Panc1 (cell line): ENCODE results near the gene CD151. TPM values are rescaled to one million over a fixed set of nuclear protein-coding genes. Genes with fewer than 3 reads are reported as not detected.

Experiments used
- ATAC-seq: fragments of 200-7000 bp; cut with Tn5 transposase; 2 replicates; pipeline ENCODE4 v1.9.1; 2020; ENCODE audit warnings: mild to moderate bottlenecking, moderate library complexity
- BruUV-seq: library from RNA; stranded (reverse); fragments of 400-500 nt; replicated peaks from 2 replicates; lab custom pipeline; 2021; lab: Mats Ljungman, UMichigan
- CTCF ChIA-PET: fragments of 300-600 bp; sonication (Branson Sonifier 250); formaldehyde crosslinking; loops from one replicate; lab custom pipeline; 2022; ENCODE audit warnings: antibody characterized with exemption; lab: Charles Lee
- POLR2A ChIA-PET: fragments of 300-600 bp; sonication (Branson Sonifier 250); formaldehyde crosslinking; loops from one replicate; lab custom pipeline; 2022; ENCODE audit warnings: antibody characterized with exemption; lab: Charles Lee
- DNase-seq: peaks from one replicate; pipeline ENCODE4 v3.0.0-alpha.2; 2010; ENCODE audit warnings: low read depth, low spot score
- H3K27ac ChIP-seq: 2 replicates; pipeline ENCODE4 v1.5.1; 2011; ENCODE audit warnings: mild to moderate bottlenecking, low read length, inconsistent platforms
- H3K27me3 ChIP-seq: fragments of 200-500 bp; sonication (Bioruptor generic); 2 replicates; pipeline ENCODE4 v1.6.0; 2014; ENCODE audit warnings: low read length, inconsistent platforms; ENCODE audit not compliant: control insufficient read depth, insufficient read depth
- H3K36me3 ChIP-seq: fragments of 200-500 bp; sonication (Bioruptor generic); 2 replicates; pipeline ENCODE4 v1.5.1; 2014; ENCODE audit warnings: inconsistent platforms, mild to moderate bottlenecking, low read length, moderate library complexity; ENCODE audit not compliant: control insufficient read depth, insufficient read depth
- H3K4me1 ChIP-seq: 2 replicates; pipeline ENCODE4 v1.5.1; 2011; ENCODE audit warnings: inconsistent platforms, mild to moderate bottlenecking, low read length, moderate library complexity; ENCODE audit not compliant: control insufficient read depth, insufficient read depth
- H3K4me3 ChIP-seq, 2 experiments: 2 replicates each; pipeline ENCODE4 v1.5.1; 2011 to 2012; ENCODE audit warnings: low read depth in 2 of 2, low read length in 2 of 2, mild to moderate bottlenecking in 2 of 2, inconsistent platforms in 1 of 2, moderate library complexity in 1 of 2
- H3K9me3 ChIP-seq: fragments of 200-500 bp; sonication (Bioruptor generic); 2 replicates; pipeline ENCODE4 v1.5.1; 2014; ENCODE audit warnings: low read depth, mild to moderate bottlenecking, inconsistent platforms, low read length, moderate library complexity; ENCODE audit not compliant: control insufficient read depth, insufficient read depth
- CTCF ChIP-seq: fragments of 450-650 bp; IDR thresholded peaks from 2 replicates; pipeline ENCODE4 v1.5.1; 2017; ENCODE audit warnings: mild to moderate bottlenecking
- POLR2AphosphoS5 ChIP-seq: IDR thresholded peaks from 2 replicates; pipeline ENCODE4 v1.6.1; 2012; ENCODE audit warnings: mild to moderate bottlenecking, low read depth, low read length, moderate library complexity
- REST ChIP-seq, 2 experiments: IDR thresholded peaks; 2 replicates each; pipeline ENCODE4 v1.6.1; 2011 to 2012; ENCODE audit warnings: low read depth in 2 of 2, control low read depth in 1 of 2, low read length in 1 of 2, mild to moderate bottlenecking in 1 of 2, moderate library complexity in 1 of 2; ENCODE audit not compliant: insufficient read depth in 1 of 2
- SIN3A ChIP-seq: IDR thresholded peaks from 2 replicates; pipeline ENCODE4 v1.6.1; 2012; ENCODE audit warnings: low read depth, mild to moderate bottlenecking, low read length, moderate library complexity, borderline replicate concordance; ENCODE audit not compliant: insufficient read depth
- TCF7L2 ChIP-seq: IDR thresholded peaks from 2 replicates; pipeline ENCODE4 v1.6.1; 2011; ENCODE audit warnings: mild to moderate bottlenecking, low read depth, low read length, inconsistent platforms
- in situ Hi-C: cut with HindIII; loops from 2 replicates; pipeline ENCODE4 v1.10.0; 2016; ENCODE audit warnings: low sequenced_read_pairs, low pct_unique_long_range_greater_than_20kb
- intact Hi-C: fragments of 100-400 bp; cut with micrococcal nuclease; formaldehyde crosslinking; loops from one replicate; pipeline ENCODE4 v1.10.0; 2022; ENCODE audit not compliant: unreplicated experiment
- total RNA-seq: library from RNA; stranded (reverse); gene quantifications from one replicate; pipeline ENCODE4 v1.2.1, GENCODE V29; 2021; ENCODE audit not compliant: unreplicated experiment

The CD151 gene
- total RNA-seq, 1 experiment from 2014 or later: 680 TPM

GRCh38 chr11:834371-835316 is 1.9 kb downstream of the CD151 start:
- in situ Hi-C loops (no loop called here), intact Hi-C loops (no loop called here)
- no peaks in the 10 kb centered on the region for H3K27me3 ChIP-seq
- POLR2A ChIA-PET: interaction anchor here (0.6 kb wide), 1 partner anchor 138 kb away, joined by 8 read pairs; no protein-coding TSS in a partner anchor
- H3K4me1 ChIP-seq: peaks cover 58% of the 10 kb centered on the region
- ATAC-seq (peak; percentile 33), DNase-seq (no peak)
- BruUV-seq: TSS peak; percentile 73
- CTCF ChIA-PET: interaction anchor here (0.6 to 1.0 kb wide), 2 partner anchors 9 to 186 kb away, joined by 3 to 5 read pairs; no protein-coding TSS in a partner anchor
- H3K4me3 ChIP-seq: peak overlapping the region; percentile 78 to 89
- H3K36me3 ChIP-seq: peaks cover 5% of the 10 kb centered on the region; the same call in 1 of the 2 replicates
- H3K27ac ChIP-seq: peak overlapping the region; percentile 93
- no peaks in the 10 kb centered on the region for H3K9me3 ChIP-seq
- TF ChIP-seq CTCF (no peak), SIN3A (peak; percentile 94; the same call in 1 of the 2 replicates), TCF7L2 (0 out of 2 replicates have a peak, but pooled peaks have one; percentile 38), POLR2AphosphoS5 (peak; percentile 72)

- H3K27me3 ChIP-seq: no peaks in the 10 kb centered on the region
- intact Hi-C loops: no loop called here
- H3K4me1 ChIP-seq: peaks cover 70% of the 10 kb centered on the region
- in situ Hi-C loops: no loop called here
- H3K36me3 ChIP-seq: peaks cover 5% of the 10 kb centered on the region; the same call in 1 of the 2 replicates
- no peak for TF ChIP-seq CTCF
- no peak for TF ChIP-seq REST (IDR thresholded peaks at IDR 0.05; ENCODE audit: insufficient read depth in 1 of 2, low read depth in 2 of 2, low read length in 1 of 2)
- no peak for TF ChIP-seq SIN3A
- TF ChIP-seq POLR2AphosphoS5: no peak
- TF ChIP-seq TCF7L2: no peak
- peak overlapping the region; percentile 92 for H3K27ac ChIP-seq
- CTCF ChIA-PET: no interaction called here
- DNase-seq: no peak
- BruUV-seq: no TSS peak
- no peaks in the 10 kb centered on the region for H3K9me3 ChIP-seq
- H3K4me3 ChIP-seq: no peak overlapping the region
- POLR2A ChIA-PET: no interaction called here
- no peak for ATAC-seq
These were observed 3.5 kb downstream of the CD151 start for GRCh38 chr11:836274-836673.
